HEK293 (cell line): ENCODE data around the gene PPCDC.

Source experiments
- CTCF ChIA-PET: fragments of 350-600 bp; formaldehyde crosslinking; extraction: SDS; loops from one replicate; lab custom pipeline; 2021; ENCODE audit warnings: antibody characterized with exemption; lab: Yijun Ruan, JAX
- POLR2A ChIA-PET: fragments of 300-600 bp; formaldehyde crosslinking; extraction: SDS; loops from one replicate; lab custom pipeline; 2020; ENCODE audit warnings: antibody characterized with exemption, inconsistent platforms; lab: Yijun Ruan, JAX
- H3K27ac ChIP-seq: fragments of 200-500 bp; sonication (Bioruptor generic); 2 replicates; pipeline ENCODE4 v1.5.1; 2014; ENCODE audit warnings: low read depth, low read length, control low read depth, inconsistent platforms; ENCODE audit errors: extremely low read depth
- H3K36me3 ChIP-seq, 2 experiments: fragments of 200-500 bp in 1 of 2; sonication (Bioruptor generic) in 1 of 2; 1 replicate in 1 of 2; 2 replicates in 1 of 2; pipeline ENCODE4 v1.5.1; 2014 to 2017; ENCODE audit warnings: inconsistent platforms in 2 of 2, low read length in 2 of 2; ENCODE audit not compliant: control insufficient read depth in 2 of 2, insufficient read depth in 1 of 2
- H3K4me1 ChIP-seq: fragments of 200-500 bp; sonication (Bioruptor generic); 2 replicates; pipeline ENCODE4 v1.5.1; 2014; ENCODE audit warnings: mild to moderate bottlenecking, low read length, inconsistent platforms; ENCODE audit not compliant: control insufficient read depth, insufficient read depth
- H3K4me3 ChIP-seq: 2 replicates; pipeline ENCODE4 v1.5.1; 2011; ENCODE audit warnings: low read depth, mild to moderate bottlenecking, control low read depth, low read length, moderate library complexity
- H3K9me3 ChIP-seq: fragments of 200-500 bp; sonication (Bioruptor generic); 2 replicates; pipeline ENCODE4 v1.5.1; 2014; ENCODE audit warnings: low read depth, low read length, inconsistent platforms; ENCODE audit not compliant: control insufficient read depth, insufficient read depth
- ELK4 ChIP-seq: IDR thresholded peaks from 2 replicates; pipeline ENCODE4 v1.6.1; 2011; ENCODE audit warnings: mild to moderate bottlenecking, low read depth, low read length, borderline replicate concordance
- OSR2 ChIP-seq: fragments of 450-650 bp; formaldehyde crosslinking; IDR thresholded peaks from 2 replicates; pipeline ENCODE4 v1.5.1; 2016; ENCODE audit warnings: missing biosample characterization, missing genetic modification characterization
- REST ChIP-seq: fragments of 450-650 bp; formaldehyde crosslinking; IDR thresholded peaks from 2 replicates; pipeline ENCODE4 v1.5.1; 2016; ENCODE audit warnings: missing biosample characterization, missing genetic modification characterization
- SALL2 ChIP-seq: fragments of 450-650 bp; formaldehyde crosslinking; IDR thresholded peaks from 2 replicates; pipeline ENCODE4 v1.5.0; 2017; ENCODE audit warnings: missing biosample characterization, mild to moderate bottlenecking, missing genetic modification characterization, borderline replicate concordance
- YY1 ChIP-seq: fragments of 450-650 bp; formaldehyde crosslinking; IDR thresholded peaks from 2 replicates; pipeline ENCODE4 v1.5.1; 2018; ENCODE audit warnings: missing biosample characterization, missing genetic modification characterization
- ZBTB21 ChIP-seq: fragments of 450-650 bp; formaldehyde crosslinking; IDR thresholded peaks from 2 replicates; pipeline ENCODE4 v1.5.1; 2017; ENCODE audit warnings: missing biosample characterization, missing genetic modification characterization
- ZBTB49 ChIP-seq: fragments of 450-650 bp; formaldehyde crosslinking; IDR thresholded peaks from 2 replicates; pipeline ENCODE4 v1.5.1; 2016; ENCODE audit warnings: missing biosample characterization, missing genetic modification characterization, low read depth
- ZBTB7A ChIP-seq: fragments of 450-650 bp; formaldehyde crosslinking; IDR thresholded peaks from 2 replicates; pipeline ENCODE4 v1.5.1; 2016; ENCODE audit warnings: low read depth, missing biosample characterization, missing genetic modification characterization
- ZEB2 ChIP-seq: fragments of 450-650 bp; formaldehyde crosslinking; IDR thresholded peaks from 2 replicates; pipeline ENCODE4 v1.5.1; 2016; ENCODE audit warnings: missing biosample characterization, missing genetic modification characterization
- ZIC2 ChIP-seq: fragments of 450-650 bp; formaldehyde crosslinking; IDR thresholded peaks from 2 replicates; pipeline ENCODE4 v1.5.1; 2016; ENCODE audit warnings: missing biosample characterization, missing genetic modification characterization
- ZNF133 ChIP-seq: fragments of 450-650 bp; formaldehyde crosslinking; IDR thresholded peaks from 2 replicates; pipeline ENCODE4 v1.5.1; 2016; ENCODE audit warnings: missing biosample characterization, missing genetic modification characterization
- ZNF16 ChIP-seq: fragments of 450-650 bp; formaldehyde crosslinking; IDR thresholded peaks from 2 replicates; pipeline ENCODE4 v1.5.1; 2016; ENCODE audit warnings: low read depth, missing biosample characterization, missing genetic modification characterization
- ZNF311 ChIP-seq: fragments of 450-650 bp; formaldehyde crosslinking; IDR thresholded peaks from 2 replicates; pipeline ENCODE4 v1.5.1; 2017; ENCODE audit warnings: missing biosample characterization, missing genetic modification characterization, borderline replicate concordance
- ZNF354C ChIP-seq: fragments of 450-650 bp; formaldehyde crosslinking; IDR thresholded peaks from 2 replicates; pipeline ENCODE4 v1.5.1; 2016; ENCODE audit warnings: missing biosample characterization, missing genetic modification characterization, low read depth, borderline replicate concordance
- ZNF423 ChIP-seq: fragments of 450-650 bp; formaldehyde crosslinking; IDR thresholded peaks from 2 replicates; pipeline ENCODE4 v1.5.1; 2016; ENCODE audit warnings: missing biosample characterization, missing genetic modification characterization
- ZNF426 ChIP-seq: fragments of 450-650 bp; formaldehyde crosslinking; IDR thresholded peaks from 2 replicates; pipeline ENCODE4 v1.5.1; 2017; ENCODE audit warnings: missing biosample characterization, missing genetic modification characterization, mild to moderate bottlenecking, inconsistent platforms, moderate library complexity
- ZNF510 ChIP-seq: fragments of 450-650 bp; formaldehyde crosslinking; IDR thresholded peaks from 2 replicates; pipeline ENCODE4 v1.5.1; 2018; ENCODE audit warnings: mild to moderate bottlenecking, missing genetic modification characterization, missing biosample characterization; ENCODE audit not compliant: insufficient replicate concordance
- ZNF544 ChIP-seq: fragments of 450-650 bp; formaldehyde crosslinking; IDR thresholded peaks from 2 replicates; pipeline ENCODE4 v1.5.0; 2017; ENCODE audit warnings: missing biosample characterization, missing genetic modification characterization
- ZNF558 ChIP-seq: fragments of 450-650 bp; formaldehyde crosslinking; IDR thresholded peaks from 2 replicates; pipeline ENCODE4 v1.5.1; 2016; ENCODE audit warnings: missing biosample characterization, missing genetic modification characterization
- ZNF610 ChIP-seq: fragments of 450-650 bp; formaldehyde crosslinking; IDR thresholded peaks from 2 replicates; pipeline ENCODE4 v1.5.1; 2016; ENCODE audit warnings: missing biosample characterization, missing genetic modification characterization, borderline replicate concordance
- ZNF629 ChIP-seq: fragments of 450-650 bp; formaldehyde crosslinking; IDR thresholded peaks from 2 replicates; pipeline ENCODE4 v1.5.1; 2017; ENCODE audit warnings: missing biosample characterization, missing genetic modification characterization
- ZNF654 ChIP-seq: fragments of 450-650 bp; formaldehyde crosslinking; IDR thresholded peaks from 2 replicates; pipeline ENCODE4 v1.5.1; 2016; ENCODE audit warnings: low read depth, missing biosample characterization, missing genetic modification characterization
- ZNF660 ChIP-seq: fragments of 450-650 bp; IDR thresholded peaks from 2 replicates; pipeline ENCODE4 v1.5.1; 2018; ENCODE audit warnings: missing biosample characterization, mild to moderate bottlenecking, missing genetic modification characterization
- ZNF664 ChIP-seq: fragments of 450-650 bp; formaldehyde crosslinking; IDR thresholded peaks from 2 replicates; pipeline ENCODE4 v1.5.1; 2016; ENCODE audit warnings: missing biosample characterization, missing genetic modification characterization
- ZNF776 ChIP-seq: fragments of 450-650 bp; formaldehyde crosslinking; IDR thresholded peaks from 2 replicates; pipeline ENCODE4 v1.5.0; 2017; ENCODE audit warnings: missing biosample characterization, missing genetic modification characterization, borderline replicate concordance
- ZNF777 ChIP-seq: fragments of 450-650 bp; formaldehyde crosslinking; IDR thresholded peaks from 2 replicates; pipeline ENCODE4 v1.5.1; 2017; ENCODE audit warnings: missing biosample characterization, missing genetic modification characterization, borderline replicate concordance

The PPCDC gene

GRCh38 chr15:75069301-75069925 lies 46.0 kb downstream of the PPCDC start:
- H3K4me1 ChIP-seq = peaks cover 17% of the 10 kb centered on the region
- CTCF ChIA-PET = no interaction called here
- POLR2A ChIA-PET = interaction anchor here (0.6 kb wide), 1 partner anchor 390 kb away, joined by 7 read pairs; no protein-coding TSS in a partner anchor
- H3K4me3 ChIP-seq = no peak overlapping the region
- TF ChIP-seq REST (tag by site-specific recombination) (no peak), ZBTB49 (tag by site-specific recombination) (no peak), ZNF629 (tag by site-specific recombination) (no peak), ZNF664 (tag by site-specific recombination) (no peak), ZNF660 (tag by site-specific recombination) (no peak), ZNF133 (tag by site-specific recombination) (no peak), ZNF558 (tag by site-specific recombination) (no peak), ZNF16 (no peak), ZNF610 (tag by site-specific recombination) (no peak), ZNF354C (tag by site-specific recombination) (no peak), SALL2 (tag by site-specific recombination) (no peak), ELK4 (no peak), ZEB2 (no peak), OSR2 (tag by site-specific recombination) (no peak), ZNF423 (tag by site-specific recombination) (no peak), ZBTB7A (tag by site-specific recombination) (no peak), ZNF654 (tag by site-specific recombination) (no peak), ZNF777 (tag by site-specific recombination) (no peak), ZNF544 (no peak)
- TF ChIP-seq, all 188 proteins: peak for 0
- Histone ChIP-seq H3K27ac (no peak overlapping the region), H3K36me3 (no peaks in the 10 kb centered on the region), H3K9me3 (no peaks in the 10 kb centered on the region)

- Histone ChIP-seq H3K4me3 (no peak overlapping the region), H3K4me1 (peaks cover 10% of the 10 kb centered on the region), H3K36me3 (no peaks in the 10 kb centered on the region), H3K27ac (no peak overlapping the region), H3K9me3 (no peaks in the 10 kb centered on the region)
- POLR2A ChIA-PET = no interaction called here
- CTCF ChIA-PET = interaction anchor here (2.0 kb wide), 1 partner anchor 42 kb away, joined by 6 read pairs; no protein-coding TSS in a partner anchor
- TF ChIP-seq ZBTB49 (tag by site-specific recombination) = no peak
- TF ChIP-seq ZNF426 (tag by site-specific recombination) = no peak
- no peak for TF ChIP-seq ZNF510 (tag by site-specific recombination)
- TF ChIP-seq YY1 (tag by site-specific recombination) = no peak
- TF ChIP-seq ZNF776 (tag by site-specific recombination) = no peak
- TF ChIP-seq ZNF311 (tag by site-specific recombination) = no peak
- TF ChIP-seq ZBTB21 (tag by site-specific recombination) = no peak
- TF ChIP-seq ZIC2 = 0 out of 2 replicates have a peak, but pooled peaks have one; percentile 9
Observed at GRCh38 chr15:75070674-75071073, 47.3 kb downstream of the PPCDC start.
